SJSA1 (cell line): ENCODE measurements around the gene CNOT4. TPM values are rescaled to one million over a fixed set of nuclear protein-coding genes. Genes with fewer than 3 reads are reported as not detected.
"Not testable (repeated sequence)": the region's sequence is repeated elsewhere in the genome, so short reads cannot be mapped to it uniquely, and the experiment has no call there.

Experiments
- DNase-seq, 2 experiments: peaks; one replicate each; pipeline ENCODE4 v3.0.0-alpha.2; 2015 to 2020; ENCODE audit warnings: low spot score in 2 of 2, low read depth in 1 of 2
- H3K27ac ChIP-seq: fragments of 250-450 bp; sonication (Bioruptor Pico); 2 replicates; pipeline ENCODE4 v1.5.1; 2020; ENCODE audit warnings: mild to moderate bottlenecking, moderate library complexity
- H3K27me3 ChIP-seq: fragments of 250-450 bp; sonication (Bioruptor Pico); replicated peaks from 2 replicates; pipeline ENCODE4 v1.5.1; 2020; ENCODE audit warnings: mild to moderate bottlenecking, moderate library complexity
- H3K36me3 ChIP-seq: fragments of 250-450 bp; sonication (Bioruptor Pico); 2 replicates; pipeline ENCODE4 v1.5.1; 2020; ENCODE audit warnings: mild to moderate bottlenecking
- H3K4me1 ChIP-seq: fragments of 250-450 bp; sonication (Bioruptor Pico); replicated peaks from 2 replicates; pipeline ENCODE4 v1.6.1; 2021; ENCODE audit warnings: mild to moderate bottlenecking
- H3K4me3 ChIP-seq: fragments of 250-450 bp; sonication (Bioruptor Pico); 2 replicates; pipeline ENCODE4 v1.5.1; 2020; ENCODE audit warnings: mild to moderate bottlenecking
- H3K9me3 ChIP-seq: fragments of 250-450 bp; sonication (Bioruptor Pico); replicated peaks from 2 replicates; pipeline ENCODE4 v1.5.1; 2020; ENCODE audit warnings: mild to moderate bottlenecking
- total RNA-seq: library from RNA; depleted of rRNA; stranded (reverse); fragments of >200 nt; shearing (Covaris generic); gene quantifications from 2 replicates; pipeline ENCODE4 v1.2.3, GENCODE V29; 2014

CNOT4 gene
- total RNA-seq, 1 experiment from 2014 or later = 9.1 TPM

- DNase-seq = no peak
- no peak overlapping the region for H3K4me3 ChIP-seq
- no peaks in the 10 kb centered on the region for H3K27me3 ChIP-seq
- H3K9me3 ChIP-seq = no peaks in the 10 kb centered on the region
- H3K4me1 ChIP-seq = no peaks in the 10 kb centered on the region
- no peaks in the 10 kb centered on the region; the same call in 1 of the 2 replicates for H3K36me3 ChIP-seq
- H3K27ac ChIP-seq = no peak overlapping the region
Observed at GRCh38 chr7:135370656-135371055, 139.2 kb downstream of the CNOT4 start.

GRCh38 chr7:135369405-135369804 is 140.5 kb downstream of the CNOT4 start:
- no peak for DNase-seq
- H3K4me3 ChIP-seq = no peak overlapping the region
- no peaks in the 10 kb centered on the region for H3K9me3 ChIP-seq
- no peaks in the 10 kb centered on the region; the same call in 1 of the 2 replicates for H3K36me3 ChIP-seq
- H3K27ac ChIP-seq = no peak overlapping the region
- no peaks in the 10 kb centered on the region for H3K27me3 ChIP-seq
- H3K4me1 ChIP-seq = no peaks in the 10 kb centered on the region

GRCh38 chr7:135368416-135369186 is 141.3 kb downstream of the CNOT4 start:
- H3K27me3 ChIP-seq = no peaks in the 10 kb centered on the region
- H3K4me3 ChIP-seq = no peak overlapping the region
- no peaks in the 10 kb centered on the region; the same call in 1 of the 2 replicates for H3K36me3 ChIP-seq
- H3K9me3 ChIP-seq = no peaks in the 10 kb centered on the region
- DNase-seq = no peak
- no peak overlapping the region for H3K27ac ChIP-seq
- H3K4me1 ChIP-seq = no peaks in the 10 kb centered on the region

GRCh38 chr7:135366843-135367508 is 142.9 kb downstream of the CNOT4 start:
- no peak overlapping the region for H3K4me3 ChIP-seq
- no peak for DNase-seq

GRCh38 chr7:135365721-135366120 is 144.2 kb downstream of the CNOT4 start:
- no peaks in the 10 kb centered on the region for H3K4me1 ChIP-seq
- H3K36me3 ChIP-seq = peaks cover 4% of the 10 kb centered on the region; the same call in 1 of the 2 replicates
- no peaks in the 10 kb centered on the region for H3K9me3 ChIP-seq
- no peak overlapping the region for H3K27ac ChIP-seq
- no peak for DNase-seq
- no peak overlapping the region for H3K4me3 ChIP-seq
- H3K27me3 ChIP-seq = no peaks in the 10 kb centered on the region

More at GRCh38 chr7:135366843-135367508, 142.9 kb downstream of the CNOT4 start:
- H3K9me3 ChIP-seq = no peaks in the 10 kb centered on the region
- H3K4me1 ChIP-seq = no peaks in the 10 kb centered on the region
- H3K27me3 ChIP-seq = no peaks in the 10 kb centered on the region
- no peak overlapping the region for H3K27ac ChIP-seq
- H3K36me3 ChIP-seq = peaks cover 4% of the 10 kb centered on the region; the same call in 1 of the 2 replicates

GRCh38 chr7:135364206-135364605 is 145.7 kb downstream of the CNOT4 start:
- no peaks in the 10 kb centered on the region for H3K9me3 ChIP-seq
- H3K4me1 ChIP-seq = no peaks in the 10 kb centered on the region
- peaks cover 4% of the 10 kb centered on the region; the same call in 1 of the 2 replicates for H3K36me3 ChIP-seq
- H3K27me3 ChIP-seq = no peaks in the 10 kb centered on the region
- H3K27ac ChIP-seq = no peak overlapping the region
- no peak overlapping the region for H3K4me3 ChIP-seq
- no peak for DNase-seq

GRCh38 chr7:135362871-135363270 is 147.0 kb downstream of the CNOT4 start:
- Histone ChIP-seq H3K9me3 (no peaks in the 10 kb centered on the region), H3K4me1 (no peaks in the 10 kb centered on the region), H3K4me3 (no peak overlapping the region), H3K27ac (no peak overlapping the region), H3K36me3 (peaks cover 4% of the 10 kb centered on the region; the same call in 1 of the 2 replicates), H3K27me3 (no peaks in the 10 kb centered on the region)
- no peak for DNase-seq

- Histone ChIP-seq H3K27me3 (no peaks in the 10 kb centered on the region), H3K4me1 (no peaks in the 10 kb centered on the region), H3K4me3 (no peak overlapping the region), H3K27ac (no peak overlapping the region), H3K9me3 (no peaks in the 10 kb centered on the region; the same call in 1 of the 2 replicates), H3K36me3 (peaks cover 4% of the 10 kb centered on the region; the same call in 1 of the 2 replicates)
- DNase-seq = no peak
Observed at GRCh38 chr7:135361788-135362187, 148.1 kb downstream of the CNOT4 start.

GRCh38 chr7:135359615-135360014 is 150.3 kb downstream of the CNOT4 start:
- Histone ChIP-seq H3K9me3 (no peaks in the 10 kb centered on the region; the same call in 1 of the 2 replicates), H3K27ac (no peak overlapping the region), H3K27me3 (0 out of 2 replicates have a peak, but pooled peaks cover 5% of the 10 kb centered on the region), H3K4me3 (no peak overlapping the region), H3K4me1 (no peaks in the 10 kb centered on the region), H3K36me3 (peaks cover 4% of the 10 kb centered on the region; the same call in 1 of the 2 replicates)
- DNase-seq = no peak

GRCh38 chr7:135355377-135356048 is 154.4 kb downstream of the CNOT4 start:
- Histone ChIP-seq H3K9me3 (no peaks in the 10 kb centered on the region; the same call in 1 of the 2 replicates), H3K27ac (no peak overlapping the region), H3K27me3 (0 out of 2 replicates have a peak, but pooled peaks cover 8% of the 10 kb centered on the region), H3K4me1 (no peaks in the 10 kb centered on the region), H3K36me3 (no peaks in the 10 kb centered on the region), H3K4me3 (no peak overlapping the region)
- DNase-seq = no peak

- Histone ChIP-seq H3K9me3 (no peaks in the 10 kb centered on the region; the same call in 1 of the 2 replicates), H3K27me3 (0 out of 2 replicates have a peak, but pooled peaks cover 8% of the 10 kb centered on the region), H3K27ac (no peak overlapping the region), H3K4me1 (no peaks in the 10 kb centered on the region), H3K36me3 (no peaks in the 10 kb centered on the region), H3K4me3 (no peak overlapping the region)
- no peak for DNase-seq
Observed at GRCh38 chr7:135353832-135354231, 156.1 kb downstream of the CNOT4 start.

- Histone ChIP-seq H3K36me3 (no peaks in the 10 kb centered on the region), H3K9me3 (no peaks in the 10 kb centered on the region; the same call in 1 of the 2 replicates), H3K4me3 (no peak overlapping the region), H3K27ac (no peak overlapping the region), H3K4me1 (no peaks in the 10 kb centered on the region), H3K27me3 (0 out of 2 replicates have a peak, but pooled peaks cover 8% of the 10 kb centered on the region)
- no peak for DNase-seq
Observed at GRCh38 chr7:135352285-135352684, 157.6 kb downstream of the CNOT4 start.

GRCh38 chr7:135351070-135351469 is 158.8 kb downstream of the CNOT4 start:
- not testable (repeated sequence) for DNase-seq, H3K9me3 ChIP-seq, H3K36me3 ChIP-seq, H3K27me3 ChIP-seq, H3K4me1 ChIP-seq, H3K4me3 ChIP-seq, H3K27ac ChIP-seq
